GM10266 (cell line): ENCODE measurements around the gene PEAK1.

Experiments
- DNase-seq: peaks from one replicate; pipeline ENCODE4 v3.0.0; 2012; ENCODE audit errors: extremely low spot score
- CTCF ChIP-seq: IDR thresholded peaks from 2 replicates; pipeline ENCODE4 v1.5.1; 2012; ENCODE audit warnings: mild to moderate bottlenecking, low read depth; ENCODE audit not compliant: control insufficient read depth, insufficient read depth; ENCODE audit errors: missing control alignments

PEAK1 gene

DNA sequence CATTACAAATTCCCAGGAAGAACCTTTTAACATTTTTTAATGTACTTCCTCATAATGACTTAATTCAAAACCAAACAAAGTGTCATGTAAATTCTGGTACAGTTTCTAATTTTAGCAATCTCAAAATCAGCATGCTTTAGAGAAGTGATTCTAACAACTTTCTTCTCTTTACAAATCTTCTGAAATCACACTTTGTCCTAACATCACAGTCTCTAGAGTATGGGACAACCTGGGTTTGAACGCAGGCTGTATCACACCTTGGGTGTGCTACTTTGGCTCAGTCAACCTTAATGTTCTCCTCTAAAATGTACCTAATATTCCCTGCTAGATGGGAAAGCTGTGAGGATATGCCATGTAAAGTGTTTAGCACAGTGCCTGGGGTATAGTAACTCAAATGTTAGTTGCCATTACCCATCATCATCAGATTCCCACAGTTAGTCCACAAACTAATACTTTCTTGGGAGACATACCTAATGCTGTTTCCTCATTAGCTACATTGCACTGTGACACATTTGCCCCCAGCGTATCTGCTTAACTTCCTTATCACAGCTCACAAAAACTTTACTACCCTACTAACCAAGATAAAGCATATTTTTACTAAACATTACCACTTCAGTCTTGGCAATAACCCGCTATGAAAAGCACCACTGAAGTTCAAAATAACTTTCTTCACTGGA is 352.1 kb downstream of the PEAK1 start:
- TF ChIP-seq CTCF = no peak
- no peak for DNase-seq

GRCh38 chr15:77066971-77067690 is 352.8 kb downstream of the PEAK1 start:
- DNase-seq = no peak
- no peak for TF ChIP-seq CTCF

GRCh38 chr15:77064539-77065308 is 355.2 kb downstream of the PEAK1 start:
- TF ChIP-seq CTCF = no peak
- DNase-seq = no peak

- TF ChIP-seq CTCF = no peak
- no peak for DNase-seq
Measured at GRCh38 chr15:77064063-77064462, 355.8 kb downstream of the PEAK1 start.

GRCh38 chr15:77063249-77063648 is 356.7 kb downstream of the PEAK1 start:
- no peak for TF ChIP-seq CTCF
- DNase-seq = no peak

GRCh38 chr15:77060546-77060945 is 359.4 kb downstream of the PEAK1 start:
- TF ChIP-seq CTCF = no peak
- DNase-seq = no peak
